Neural cell (in vitro differentiated cells): ENCODE data around the gene CDK5RAP1. TPM values are rescaled to one million over a fixed set of nuclear protein-coding genes. Genes with fewer than 3 reads are reported as not detected.

Source experiments
- H2AFZ ChIP-seq: fragments of 200-600, 300-800 bp; sonication (generic), shearing (Covaris generic); 2 replicates; pipeline ENCODE4 v1.6.0; 2014; ENCODE audit warnings: low read depth, mild to moderate bottlenecking, antibody characterized with exemption, low read length, moderate library complexity
- H3F3A ChIP-seq: fragments of 200-600 bp; shearing (Covaris generic); 2 replicates; pipeline ENCODE4 v1.6.1; 2016; ENCODE audit warnings: mild to moderate bottlenecking, moderate library complexity, mixed read lengths, antibody characterized with exemption, low read length; ENCODE audit not compliant: insufficient read depth, poor library complexity, severe bottlenecking
- H3K27ac ChIP-seq: fragments of 200-600, 300-800 bp; sonication (generic), shearing (Covaris generic); 2 replicates; pipeline ENCODE4 v1.5.1; 2014; ENCODE audit warnings: mild to moderate bottlenecking, low read length, moderate library complexity
- H3K27me3 ChIP-seq: fragments of 300-800, 200-600 bp; sonication (generic), shearing (Covaris generic); 2 replicates; pipeline ENCODE4 v1.6.0; 2014; ENCODE audit warnings: mild to moderate bottlenecking, low read depth, low read length, moderate library complexity; ENCODE audit not compliant: insufficient read depth
- H3K36me3 ChIP-seq: fragments of 300-800, 200-600 bp; sonication (generic), shearing (Covaris generic); 2 replicates; pipeline ENCODE4 v1.5.1; 2014; ENCODE audit warnings: mild to moderate bottlenecking, antibody characterized with exemption, low read length, moderate library complexity; ENCODE audit not compliant: insufficient read depth
- H3K4me2 ChIP-seq: fragments of 300-800, 200-600 bp; sonication (generic), shearing (Covaris generic); 2 replicates; pipeline ENCODE4 v1.6.0; 2014; ENCODE audit warnings: mild to moderate bottlenecking, low read length
- H3K4me3 ChIP-seq: fragments of 300-800, 200-600 bp; sonication (generic), shearing (Covaris generic); 2 replicates; pipeline ENCODE4 v1.5.1; 2014; ENCODE audit warnings: mild to moderate bottlenecking, low read length, moderate library complexity
- H3K79me2 ChIP-seq: fragments of 200-600 bp; shearing (Covaris generic); replicated peaks from 2 replicates; pipeline ENCODE4 v1.6.0; 2014; ENCODE audit warnings: mild to moderate bottlenecking, low read length, moderate library complexity; ENCODE audit not compliant: insufficient read depth
- H3K9ac ChIP-seq: fragments of 300-800, 200-600 bp; sonication (generic), shearing (Covaris generic); 2 replicates; pipeline ENCODE4 v1.6.1; 2016; ENCODE audit warnings: mild to moderate bottlenecking, low read length, mixed read lengths
- H3K9me2 ChIP-seq: fragments of 200-600 bp; shearing (Covaris generic); 2 replicates; pipeline ENCODE4 v1.6.1; 2016; ENCODE audit warnings: mild to moderate bottlenecking, low read length, mixed read lengths; ENCODE audit not compliant: insufficient read depth
- H3K9me3 ChIP-seq: fragments of 200-600, 300-800 bp; sonication (generic), shearing (Covaris generic); 2 replicates; pipeline ENCODE4 v1.6.1; 2016; ENCODE audit warnings: mild to moderate bottlenecking, mixed run types, low read length, moderate library complexity, mixed read lengths
- H4K20me1 ChIP-seq: fragments of 200-600 bp; shearing (Covaris generic); 2 replicates; pipeline ENCODE4 v1.6.1; 2016; ENCODE audit warnings: mild to moderate bottlenecking, mixed run types; ENCODE audit not compliant: insufficient read depth
- EP300 ChIP-seq: fragments of 450-650 bp; conservative IDR thresholded peaks from 2 replicates; pipeline ENCODE4 v1.6.1; 2014; ENCODE audit warnings: antibody characterized with exemption, mild to moderate bottlenecking, moderate library complexity; ENCODE audit not compliant: poor library complexity, severe bottlenecking
- EZH2 ChIP-seq: fragments of 200-600, 300-800 bp; shearing (Covaris generic), sonication (generic); IDR thresholded peaks from 2 replicates; pipeline ENCODE4 v1.6.1; 2014; ENCODE audit warnings: antibody characterized with exemption, low read length, borderline replicate concordance, mild to moderate bottlenecking; ENCODE audit not compliant: insufficient read depth, poor library complexity, severe bottlenecking
- MXI1 ChIP-seq: fragments of 450-650 bp; conservative IDR thresholded peaks from 2 replicates; pipeline ENCODE4 v1.6.1; 2014; ENCODE audit warnings: antibody characterized with exemption, mild to moderate bottlenecking; ENCODE audit not compliant: poor library complexity, severe bottlenecking
- POLR2AphosphoS5 ChIP-seq: IDR thresholded peaks from 2 replicates; pipeline ENCODE4 v1.6.1; 2012
- RAD21 ChIP-seq: fragments of 450-650 bp; conservative IDR thresholded peaks from 2 replicates; pipeline ENCODE4 v1.6.1; 2014; ENCODE audit warnings: antibody characterized with exemption, mild to moderate bottlenecking, moderate library complexity
- SMC3 ChIP-seq: fragments of 450-650 bp; conservative IDR thresholded peaks from 2 replicates; pipeline ENCODE4 v1.6.1; 2014; ENCODE audit warnings: antibody characterized with exemption, mild to moderate bottlenecking, moderate library complexity; ENCODE audit not compliant: poor library complexity
- TAF1 ChIP-seq: IDR thresholded peaks from 2 replicates; pipeline ENCODE4 v1.6.1; 2012; ENCODE audit warnings: low read depth
- polyA plus RNA-seq: library from polyadenylated mRNA; depleted of rRNA; stranded (reverse); fragments of >200 nt; gene quantifications from 2 replicates; pipeline ENCODE4 v1.2.3, GENCODE V29; 2014
- TF ChIP-seq, protein P1 (sequence below): fragments of 450-650 bp; IDR thresholded peaks from 2 replicates; pipeline ENCODE4 v1.5.1; 2014; ENCODE audit warnings: antibody characterized with exemption, mild to moderate bottlenecking, moderate library complexity; ENCODE audit not compliant: poor library complexity, severe bottlenecking
- TF ChIP-seq, protein P2 (sequence below): IDR thresholded peaks from 2 replicates; pipeline ENCODE4 v1.6.1; 2012; ENCODE audit warnings: borderline replicate concordance

CDK5RAP1 gene
- polyA plus RNA-seq, 1 donor from 2014 or later = 47.2 TPM

- TF ChIP-seq, protein P1, sequence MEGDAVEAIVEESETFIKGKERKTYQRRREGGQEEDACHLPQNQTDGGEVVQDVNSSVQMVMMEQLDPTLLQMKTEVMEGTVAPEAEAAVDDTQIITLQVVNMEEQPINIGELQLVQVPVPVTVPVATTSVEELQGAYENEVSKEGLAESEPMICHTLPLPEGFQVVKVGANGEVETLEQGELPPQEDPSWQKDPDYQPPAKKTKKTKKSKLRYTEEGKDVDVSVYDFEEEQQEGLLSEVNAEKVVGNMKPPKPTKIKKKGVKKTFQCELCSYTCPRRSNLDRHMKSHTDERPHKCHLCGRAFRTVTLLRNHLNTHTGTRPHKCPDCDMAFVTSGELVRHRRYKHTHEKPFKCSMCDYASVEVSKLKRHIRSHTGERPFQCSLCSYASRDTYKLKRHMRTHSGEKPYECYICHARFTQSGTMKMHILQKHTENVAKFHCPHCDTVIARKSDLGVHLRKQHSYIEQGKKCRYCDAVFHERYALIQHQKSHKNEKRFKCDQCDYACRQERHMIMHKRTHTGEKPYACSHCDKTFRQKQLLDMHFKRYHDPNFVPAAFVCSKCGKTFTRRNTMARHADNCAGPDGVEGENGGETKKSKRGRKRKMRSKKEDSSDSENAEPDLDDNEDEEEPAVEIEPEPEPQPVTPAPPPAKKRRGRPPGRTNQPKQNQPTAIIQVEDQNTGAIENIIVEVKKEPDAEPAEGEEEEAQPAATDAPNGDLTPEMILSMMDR = no peak
- TF ChIP-seq POLR2AphosphoS5 = no peak
- TF ChIP-seq MXI1 = no peak
- no peak for TF ChIP-seq TAF1
- no peak for TF ChIP-seq RAD21
- TF ChIP-seq EP300 = no peak
- TF ChIP-seq, protein P2, sequence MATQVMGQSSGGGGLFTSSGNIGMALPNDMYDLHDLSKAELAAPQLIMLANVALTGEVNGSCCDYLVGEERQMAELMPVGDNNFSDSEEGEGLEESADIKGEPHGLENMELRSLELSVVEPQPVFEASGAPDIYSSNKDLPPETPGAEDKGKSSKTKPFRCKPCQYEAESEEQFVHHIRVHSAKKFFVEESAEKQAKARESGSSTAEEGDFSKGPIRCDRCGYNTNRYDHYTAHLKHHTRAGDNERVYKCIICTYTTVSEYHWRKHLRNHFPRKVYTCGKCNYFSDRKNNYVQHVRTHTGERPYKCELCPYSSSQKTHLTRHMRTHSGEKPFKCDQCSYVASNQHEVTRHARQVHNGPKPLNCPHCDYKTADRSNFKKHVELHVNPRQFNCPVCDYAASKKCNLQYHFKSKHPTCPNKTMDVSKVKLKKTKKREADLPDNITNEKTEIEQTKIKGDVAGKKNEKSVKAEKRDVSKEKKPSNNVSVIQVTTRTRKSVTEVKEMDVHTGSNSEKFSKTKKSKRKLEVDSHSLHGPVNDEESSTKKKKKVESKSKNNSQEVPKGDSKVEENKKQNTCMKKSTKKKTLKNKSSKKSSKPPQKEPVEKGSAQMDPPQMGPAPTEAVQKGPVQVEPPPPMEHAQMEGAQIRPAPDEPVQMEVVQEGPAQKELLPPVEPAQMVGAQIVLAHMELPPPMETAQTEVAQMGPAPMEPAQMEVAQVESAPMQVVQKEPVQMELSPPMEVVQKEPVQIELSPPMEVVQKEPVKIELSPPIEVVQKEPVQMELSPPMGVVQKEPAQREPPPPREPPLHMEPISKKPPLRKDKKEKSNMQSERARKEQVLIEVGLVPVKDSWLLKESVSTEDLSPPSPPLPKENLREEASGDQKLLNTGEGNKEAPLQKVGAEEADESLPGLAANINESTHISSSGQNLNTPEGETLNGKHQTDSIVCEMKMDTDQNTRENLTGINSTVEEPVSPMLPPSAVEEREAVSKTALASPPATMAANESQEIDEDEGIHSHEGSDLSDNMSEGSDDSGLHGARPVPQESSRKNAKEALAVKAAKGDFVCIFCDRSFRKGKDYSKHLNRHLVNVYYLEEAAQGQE = no peak
- Histone ChIP-seq H2AFZ (no peak overlapping the region), H3K9ac (no peak overlapping the region)
Observed at GRCh38 chr20:33423141-33423834, 22.0 kb upstream of the CDK5RAP1 start.

DNA sequence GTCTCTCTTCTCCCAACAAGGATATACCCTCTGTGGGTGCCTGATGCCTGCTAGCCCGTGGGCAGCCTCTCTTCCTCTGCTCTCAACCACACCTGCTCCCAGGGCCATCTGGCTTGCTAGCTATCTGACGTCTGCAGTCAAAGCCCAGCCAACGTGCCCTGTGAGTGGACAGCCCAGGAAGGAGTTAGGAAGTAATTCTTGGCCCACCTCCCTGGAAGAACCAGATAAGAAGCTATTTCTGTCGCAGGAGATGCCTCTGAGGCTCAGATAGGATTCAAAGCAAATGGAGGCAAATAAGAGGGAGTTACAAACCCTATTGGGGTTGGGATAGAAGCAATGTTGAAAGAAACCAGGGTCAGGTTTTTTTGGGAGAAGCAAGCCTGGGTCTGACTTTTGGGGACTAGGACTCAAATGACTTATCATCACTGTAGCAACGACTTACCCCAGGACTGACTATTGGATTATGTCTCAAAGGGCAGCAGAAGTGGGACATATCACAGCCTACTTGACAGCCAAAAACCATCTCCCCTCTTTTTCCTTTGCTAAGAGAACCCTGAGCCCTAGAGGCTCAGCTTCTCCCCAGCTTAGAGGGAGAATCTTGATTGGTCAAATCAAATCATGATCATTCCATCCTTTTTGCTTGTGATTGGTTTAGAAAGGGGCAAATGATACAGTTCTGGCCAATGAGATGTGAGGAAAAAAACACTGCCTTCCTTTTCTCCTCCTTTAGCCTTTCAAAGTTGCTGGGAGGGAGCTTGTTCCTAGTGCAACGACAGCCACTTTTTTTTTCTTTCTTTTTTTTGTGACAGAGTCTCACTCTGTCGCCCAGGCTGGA, 18.0 kb upstream of the CDK5RAP1 start:
- no peaks in the 10 kb centered on the region for H3K9me2 ChIP-seq
- no peaks in the 10 kb centered on the region for H3K9me3 ChIP-seq
- H3K27me3 ChIP-seq = no peaks in the 10 kb centered on the region
- no peaks in the 10 kb centered on the region for H4K20me1 ChIP-seq
- H3K4me3 ChIP-seq = no peak overlapping the region
- no peak overlapping the region for H3K4me2 ChIP-seq
- H3K9ac ChIP-seq = no peak overlapping the region
- no peaks in the 10 kb centered on the region for H3K36me3 ChIP-seq
- H3K27ac ChIP-seq = no peak overlapping the region
- TF ChIP-seq, protein P1 = no peak
- TF ChIP-seq MXI1 (no peak), SMC3 (no peak), TAF1 (no peak), EP300 (no peak), POLR2AphosphoS5 (no peak), RAD21 (no peak), EZH2 (no peak)
- TF ChIP-seq, protein P2 = no peak
- no peaks in the 10 kb centered on the region for H3F3A ChIP-seq
- no peak overlapping the region for H2AFZ ChIP-seq
- no peaks in the 10 kb centered on the region for H3K79me2 ChIP-seq

More at GRCh38 chr20:33423141-33423834, 22.0 kb upstream of the CDK5RAP1 start:
- Histone ChIP-seq H3K4me3 (no peak overlapping the region), H3K27ac (no peak overlapping the region), H3K36me3 (no peaks in the 10 kb centered on the region), H3K4me2 (no peak overlapping the region), H3F3A (no peaks in the 10 kb centered on the region), H4K20me1 (no peaks in the 10 kb centered on the region), H3K27me3 (no peaks in the 10 kb centered on the region), H3K9me2 (no peaks in the 10 kb centered on the region), H3K9me3 (no peaks in the 10 kb centered on the region), H3K79me2 (no peaks in the 10 kb centered on the region)
